HepG2 (cell line): ENCODE results near the gene DLG1. TPM values are rescaled to one million over a fixed set of nuclear protein-coding genes. Genes with fewer than 3 reads are reported as not detected.

ENCODE experiments used
- ATAC-seq: fragments of 200-7000 bp; cut with Tn5 transposase; 3 replicates; pipeline ENCODE4 v1.9.1; 2020; ENCODE audit warnings: mild to moderate bottlenecking, moderate library complexity
- BruUV-seq: library from RNA; stranded (reverse); fragments of 400-500 nt; replicated peaks from 2 replicates; lab custom pipeline; 2021; lab: Mats Ljungman, UMichigan
- CTCF ChIA-PET: fragments of 300-600 bp; formaldehyde crosslinking; extraction: SDS; loops from one replicate; lab custom pipeline; 2021; ENCODE audit warnings: low total read pairs, inconsistent platforms, low intra/inter-chr PET ratio; lab: Yijun Ruan, JAX
- POLR2A ChIA-PET: fragments of 350-600 bp; sonication (Branson Sonifier 250); formaldehyde crosslinking; loops from one replicate; lab custom pipeline; 2020; ENCODE audit warnings: antibody characterized with exemption, inconsistent platforms; lab: Yijun Ruan, JAX
- DNase-seq: peaks from one replicate; pipeline ENCODE4 v3.0.0-alpha.2; 2015; ENCODE audit warnings: low spot score
- FAIRE-seq: peaks from 3 replicates; lab custom pipeline; 2011; peaks lifted over from hg19 to GRCh38; lab: Jason Lieb, UNC
- H2AFZ ChIP-seq: one replicate; pipeline ENCODE4 v1.6.1; 2011; ENCODE audit warnings: low read length, inconsistent platforms
- H3K27ac ChIP-seq: fragments of 300-600 bp; 3 replicates; pipeline ENCODE4 v1.8.0; 2011; ENCODE audit warnings: mixed run types, mild to moderate bottlenecking, mixed read lengths, low read length, inconsistent platforms; ENCODE audit not compliant: insufficient read depth; ENCODE audit errors: extremely low read length
- H3K27me3 ChIP-seq, 2 experiments: fragments of 200-600 bp in 1 of 2; 2 replicates in 1 of 2; 3 replicates in 1 of 2; pipeline versions ENCODE4 v1.6.0 to v1.8.0; 2011; ENCODE audit warnings: low read length in 2 of 2, mild to moderate bottlenecking in 2 of 2, moderate library complexity in 2 of 2, inconsistent platforms in 1 of 2; ENCODE audit not compliant: insufficient read depth in 2 of 2, control insufficient read depth in 1 of 2
- H3K36me3 ChIP-seq, 2 experiments: fragments of 200-600 bp in 1 of 2; replicated peaks in 1 of 2; 2 replicates in 1 of 2; 3 replicates in 1 of 2; pipeline versions ENCODE4 v1.5.1 to v1.8.0; 2011; ENCODE audit warnings: low read length in 2 of 2, inconsistent platforms in 1 of 2; ENCODE audit not compliant: insufficient read depth in 2 of 2, control insufficient read depth in 1 of 2
- H3K4me1 ChIP-seq: 2 replicates; pipeline ENCODE4 v1.5.1; 2012; ENCODE audit warnings: low read length, inconsistent platforms; ENCODE audit not compliant: insufficient read depth
- H3K4me2 ChIP-seq: 2 replicates; pipeline ENCODE4 v1.6.0; 2011; ENCODE audit warnings: low read depth, low read length, inconsistent platforms
- H3K4me3 ChIP-seq, 3 experiments: fragments of 200-600 bp in 1 of 3; sonication (generic), shearing (Covaris generic) in 1 of 3; replicated peaks in 1 of 3; 2 replicates each; pipeline ENCODE4 v1.5.1; 2011 to 2016; ENCODE audit warnings: low read length in 3 of 3, inconsistent platforms in 2 of 3, low read depth in 2 of 3, mild to moderate bottlenecking in 2 of 3, control low read depth in 1 of 3, mixed read lengths in 1 of 3; ENCODE audit not compliant: insufficient read depth in 1 of 3
- H3K79me2 ChIP-seq: one replicate; pipeline ENCODE4 v1.6.1; 2011; ENCODE audit warnings: low read length, inconsistent platforms; ENCODE audit not compliant: insufficient read depth
- H3K9ac ChIP-seq: 2 replicates; pipeline ENCODE4 v1.6.0; 2011; ENCODE audit warnings: mild to moderate bottlenecking, low read depth, low read length, inconsistent platforms; ENCODE audit not compliant: insufficient read depth
- H3K9me3 ChIP-seq: 2 replicates; pipeline ENCODE4 v1.5.1; 2012; ENCODE audit warnings: mild to moderate bottlenecking, low read length
- H4K20me1 ChIP-seq: 2 replicates; pipeline ENCODE4 v1.6.0; 2011; ENCODE audit warnings: inconsistent platforms, mild to moderate bottlenecking, low read length, moderate library complexity; ENCODE audit not compliant: insufficient read depth
- DZIP1 ChIP-seq: sonication (generic); formaldehyde crosslinking; IDR thresholded peaks from 2 replicates; pipeline ENCODE4 v1.5.0; 2020; ENCODE audit warnings: mild to moderate bottlenecking, missing genetic modification reagents
- HES4 ChIP-seq: sonication (generic); formaldehyde crosslinking; IDR thresholded peaks from 2 replicates; pipeline ENCODE4 v1.9.0; 2021; ENCODE audit warnings: mild to moderate bottlenecking, missing genetic modification reagents, borderline replicate concordance
- MAFF ChIP-seq: IDR thresholded peaks from 2 replicates; pipeline ENCODE4 v1.6.1; 2011; ENCODE audit warnings: low read depth, low read length, improper control_type of control experiment
- MAFK ChIP-seq, 2 experiments: IDR thresholded peaks in 1 of 2; conservative IDR thresholded peaks in 1 of 2; 2 replicates each; pipeline ENCODE4 v1.6.1; 2011; ENCODE audit warnings: improper control_type of control experiment in 2 of 2, low read length in 2 of 2
- MED1 ChIP-seq: sonication (generic); formaldehyde crosslinking; IDR thresholded peaks from 2 replicates; pipeline ENCODE4 v1.4.0; 2020; ENCODE audit warnings: missing genetic modification reagents
- RBM22 ChIP-seq: fragments of 200-400 bp; formaldehyde crosslinking; optimal IDR thresholded peaks from 2 replicates; pipeline ENCODE3; 2017; ENCODE audit warnings: mild to moderate bottlenecking, low read length, moderate library complexity
- TCF7L2 ChIP-seq: IDR thresholded peaks from 2 replicates; pipeline ENCODE4 v1.6.1; 2011; ENCODE audit warnings: mild to moderate bottlenecking, low read depth, low read length, moderate library complexity
- U2AF1 ChIP-seq: fragments of 200-400 bp; formaldehyde crosslinking; optimal IDR thresholded peaks from 2 replicates; pipeline ENCODE3; 2017; ENCODE audit warnings: mild to moderate bottlenecking, low read depth, low read length
- ZBTB25 ChIP-seq: IDR thresholded peaks from 2 replicates; pipeline ENCODE4 v1.6.1; 2018; ENCODE audit warnings: missing genetic modification reagents
- ZBTB3 ChIP-seq: sonication (generic); formaldehyde crosslinking; IDR thresholded peaks from 2 replicates; pipeline ENCODE4 v1.4.0; 2020; ENCODE audit warnings: low read depth, mild to moderate bottlenecking, moderate library complexity, missing genetic modification reagents, borderline replicate concordance
- ZMAT3 ChIP-seq: sonication (generic); formaldehyde crosslinking; conservative IDR thresholded peaks from 2 replicates; pipeline ENCODE4 v1.7.0; 2021; ENCODE audit warnings: missing genetic modification reagents
- ZNF124 ChIP-seq: sonication (generic); formaldehyde crosslinking; IDR thresholded peaks from 2 replicates; pipeline ENCODE4 v1.4.0; 2020; ENCODE audit warnings: missing genetic modification reagents
- ZNF383 ChIP-seq: sonication (generic); formaldehyde crosslinking; IDR thresholded peaks from 2 replicates; pipeline ENCODE4 v1.4.0; 2020; ENCODE audit warnings: missing genetic modification reagents, mild to moderate bottlenecking, borderline replicate concordance
- ZNF546 ChIP-seq: sonication (generic); formaldehyde crosslinking; conservative IDR thresholded peaks from 2 replicates; pipeline ENCODE4 v1.8.1; 2023; ENCODE audit warnings: mild to moderate bottlenecking, missing genetic modification reagents
- ZNF562 ChIP-seq: sonication (generic); formaldehyde crosslinking; IDR thresholded peaks from 2 replicates; pipeline ENCODE4 v1.8.0; 2022; ENCODE audit warnings: missing genetic modification reagents, borderline replicate concordance
- ZNF781 ChIP-seq: sonication (generic); formaldehyde crosslinking; IDR thresholded peaks from 2 replicates; pipeline ENCODE4 v1.5.1; 2020; ENCODE audit warnings: borderline replicate concordance, mild to moderate bottlenecking, missing genetic modification reagents; ENCODE audit errors: not compliant biosample characterization
- ZSCAN21 ChIP-seq: sonication (generic); formaldehyde crosslinking; IDR thresholded peaks from 2 replicates; pipeline ENCODE4 v1.8.0; 2022; ENCODE audit warnings: mild to moderate bottlenecking, missing genetic modification reagents, moderate library complexity, borderline replicate concordance
- ZSCAN9 ChIP-seq: IDR thresholded peaks from 2 replicates; pipeline ENCODE4 v1.6.1; 2016; ENCODE audit warnings: borderline replicate concordance
- WGBS: methylation state at CpG from one replicate; pipeline ENCODE4 v1.1.6; 2017; ENCODE audit warnings: low lambda C conversion rate; 5-methylcytosine and 5-hydroxymethylcytosine counted together
- in situ Hi-C: cut with HindIII; loops from 2 replicates; pipeline ENCODE4 v1.10.0; 2017; ENCODE audit warnings: low pct_unique_long_range_greater_than_20kb; ENCODE audit not compliant: extremely low pct_ligation_motif_present
- intact Hi-C: fragments of 100-400 bp; cut with micrococcal nuclease; formaldehyde crosslinking; loops from one replicate; pipeline ENCODE4 v1.10.0; 2022; ENCODE audit not compliant: unreplicated experiment
- polyA plus RNA-seq, 8 experiments: library from polyadenylated mRNA; depleted of rRNA in 3 of 8; stranded (reverse) in 7 of 8; unstranded in 1 of 8; fragments of >200 nt; fragmentation: Illumina TruSeq in 4 of 8; extraction: Trizol in 4 of 8; gene quantifications; 2 replicates each; pipeline versions ENCODE4 v1.2.1 to v1.2.3, GENCODE V29; 2011 to 2016; ENCODE audit warnings: low read depth in 4 of 8, missing spikeins in 1 of 8, mixed read lengths in 1 of 8; ENCODE audit not compliant: insufficient read depth in 1 of 8
- total RNA-seq, 5 experiments: library from RNA; depleted of rRNA; stranded (reverse); fragments of >200 nt; fragmentation: Illumina TruSeq; extraction: Trizol; gene quantifications; 2 replicates each; pipeline ENCODE4 v1.2.3, GENCODE V29; 2016; ENCODE audit warnings: low read depth in 1 of 5
- TF ChIP-seq, protein P1 (sequence below): sonication (generic); formaldehyde crosslinking; IDR thresholded peaks from 2 replicates; pipeline ENCODE4 v1.4.0; 2020; ENCODE audit warnings: missing genetic modification reagents, borderline replicate concordance

Gene DLG1
- total and polyA plus RNA-seq, 2 of the 13 experiments (the other 11 are each of a cell fraction or from before 2014, with no cell fraction given), result 30.5 to 104 TPM

DNA sequence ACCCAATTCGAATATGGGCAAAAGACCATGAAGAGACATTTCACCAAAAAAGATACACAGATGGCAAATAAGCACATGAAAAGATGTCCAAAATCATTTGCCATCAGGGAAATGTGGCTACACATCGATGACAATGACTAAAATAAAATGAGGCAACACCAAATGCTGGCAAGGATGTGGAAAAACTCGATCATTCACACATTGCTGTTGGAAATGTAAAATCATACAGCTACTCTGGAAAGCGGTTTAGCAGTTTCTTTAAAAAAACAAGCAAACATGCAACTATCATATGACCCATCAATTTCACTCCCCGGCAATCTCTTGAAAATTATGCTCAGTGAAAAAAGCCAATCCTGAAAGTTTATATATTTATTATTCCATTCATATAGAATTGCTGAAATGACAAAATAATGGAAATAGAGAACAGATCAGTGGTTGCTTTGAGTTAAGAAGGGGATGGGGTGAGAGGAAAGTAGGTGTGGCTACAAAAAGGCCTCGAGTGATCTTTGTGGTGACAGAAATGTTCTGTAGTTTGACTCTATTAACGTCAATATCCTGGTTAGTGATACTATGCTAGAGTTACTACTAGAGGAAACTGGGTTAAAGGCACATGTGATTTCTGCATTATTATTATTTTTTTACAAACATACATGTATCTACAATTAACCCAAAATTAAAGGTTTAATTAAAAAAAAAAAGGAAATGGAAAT lies 45.0 kb downstream of the DLG1 start:
- peaks cover 19% of the 10 kb centered on the region; the same call in 1 of the 2 replicates for H3K4me1 ChIP-seq
- H2AFZ ChIP-seq, result no peak overlapping the region
- no peak overlapping the region for H3K9ac ChIP-seq
- ATAC-seq, result no peak
- peaks cover 13% of the 10 kb centered on the region for H4K20me1 ChIP-seq
- no TSS peak for BruUV-seq
- H3K27me3 ChIP-seq, result no peaks in the 10 kb centered on the region
- TF ChIP-seq MED1 (CRISPR knock-in tag) (no peak), DZIP1 (CRISPR knock-in tag) (no peak), ZBTB3 (CRISPR knock-in tag) (no peak), ZMAT3 (CRISPR knock-in tag) (no peak), ZNF383 (CRISPR knock-in tag) (no peak), ZNF562 (CRISPR knock-in tag) (no peak), ZBTB25 (no peak), RBM22 (peak; percentile 18), TCF7L2 (no peak), U2AF1 (no peak), ZSCAN9 (no peak), ZSCAN21 (CRISPR knock-in tag) (no peak), HES4 (CRISPR knock-in tag) (no peak), ZNF124 (no peak), MAFF (peak; percentile 71), MAFK (conservative IDR thresholded peaks at IDR 0.05 in 1 of 2, IDR thresholded peaks at IDR 0.05 in 1 of 2; ENCODE audit: low read length in 2 of 2) (peak; percentile 67 to 78), ZNF781 (CRISPR knock-in tag) (no peak), ZNF546 (no peak)
- TF ChIP-seq, protein P1, sequence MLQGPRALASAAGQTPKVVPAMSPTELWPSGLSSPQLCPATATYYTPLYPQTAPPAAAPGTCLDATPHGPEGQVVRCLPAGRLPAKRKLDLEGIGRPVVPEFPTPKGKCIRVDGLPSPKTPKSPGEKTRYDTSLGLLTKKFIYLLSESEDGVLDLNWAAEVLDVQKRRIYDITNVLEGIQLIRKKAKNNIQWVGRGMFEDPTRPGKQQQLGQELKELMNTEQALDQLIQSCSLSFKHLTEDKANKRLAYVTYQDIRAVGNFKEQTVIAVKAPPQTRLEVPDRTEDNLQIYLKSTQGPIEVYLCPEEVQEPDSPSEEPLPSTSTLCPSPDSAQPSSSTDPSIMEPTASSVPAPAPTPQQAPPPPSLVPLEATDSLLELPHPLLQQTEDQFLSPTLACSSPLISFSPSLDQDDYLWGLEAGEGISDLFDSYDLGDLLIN, result no peak
- H3K36me3 ChIP-seq, result peaks cover 0 to 14% of the 10 kb centered on the region in 2 experiments; a peak in 3 of 5 replicates
- H3K79me2 ChIP-seq, result peaks cover 97% of the 10 kb centered on the region
- WGBS, result 97% methylated on average over 7 of the region's 7 CpGs
- peak; percentile 15 for FAIRE-seq
- in situ Hi-C loops (no loop called here), intact Hi-C loops (no loop called here)
- no peak overlapping the region for H3K4me3 ChIP-seq
- no peak overlapping the region for H3K27ac ChIP-seq
- ChIA-PET CTCF (no interaction called here), POLR2A (no interaction called here)
- no peak overlapping the region for H3K4me2 ChIP-seq
- DNase-seq, result no peak
- peaks cover 17% of the 10 kb centered on the region for H3K9me3 ChIP-seq
